HUDEP-2 (cell line): ENCODE data around the gene TP53I13.

Source experiments
- DNase-seq, 76 experiments: peaks; one replicate each; lab custom pipeline; 2025; ENCODE audit not compliant: unreplicated experiment in 76 of 76; lab: John Stamatoyannopoulos, UW

TP53I13 gene

DNA sequence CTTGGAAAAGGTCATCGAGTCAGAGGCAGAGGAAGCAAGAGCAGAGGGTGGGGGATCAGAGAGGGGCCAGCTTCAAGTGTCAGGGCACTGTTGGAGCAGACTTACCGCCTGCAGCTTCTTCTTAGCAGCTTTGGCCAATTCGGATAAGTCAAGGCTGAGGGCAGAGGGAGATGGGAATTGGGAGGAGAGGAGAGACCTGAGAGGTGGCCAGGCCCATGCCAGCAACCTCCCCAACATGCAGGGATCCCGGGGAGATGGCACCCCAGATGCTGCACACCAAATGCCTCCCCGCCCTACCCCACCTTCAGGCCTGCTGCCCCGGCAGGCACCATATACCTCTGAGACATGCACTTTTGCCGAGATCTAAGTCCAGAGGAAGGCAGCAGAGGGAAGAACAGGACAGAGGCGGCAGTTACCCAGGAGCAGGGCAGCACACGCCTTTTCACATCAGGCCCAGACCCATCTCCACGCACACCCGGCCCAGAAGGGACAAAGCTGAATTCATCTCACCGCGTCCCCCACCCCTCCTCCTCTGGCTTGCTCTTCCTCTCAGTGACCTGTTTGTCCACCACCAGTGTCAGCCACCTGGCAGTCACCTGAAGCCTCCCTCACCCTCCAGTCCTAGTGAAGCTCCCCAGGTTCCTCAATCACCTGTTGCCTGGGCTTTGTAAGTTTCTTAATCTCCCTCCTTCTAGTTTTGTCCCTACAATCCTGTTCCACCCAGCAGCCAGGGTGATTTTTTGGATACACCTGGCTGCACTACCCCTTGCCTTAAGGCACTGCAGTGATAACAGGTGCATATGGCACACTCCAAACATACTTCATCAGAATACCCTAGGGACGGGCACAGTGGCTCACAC lies 10.4 kb downstream of the TP53I13 start:
- no peak for DNase-seq

DNA sequence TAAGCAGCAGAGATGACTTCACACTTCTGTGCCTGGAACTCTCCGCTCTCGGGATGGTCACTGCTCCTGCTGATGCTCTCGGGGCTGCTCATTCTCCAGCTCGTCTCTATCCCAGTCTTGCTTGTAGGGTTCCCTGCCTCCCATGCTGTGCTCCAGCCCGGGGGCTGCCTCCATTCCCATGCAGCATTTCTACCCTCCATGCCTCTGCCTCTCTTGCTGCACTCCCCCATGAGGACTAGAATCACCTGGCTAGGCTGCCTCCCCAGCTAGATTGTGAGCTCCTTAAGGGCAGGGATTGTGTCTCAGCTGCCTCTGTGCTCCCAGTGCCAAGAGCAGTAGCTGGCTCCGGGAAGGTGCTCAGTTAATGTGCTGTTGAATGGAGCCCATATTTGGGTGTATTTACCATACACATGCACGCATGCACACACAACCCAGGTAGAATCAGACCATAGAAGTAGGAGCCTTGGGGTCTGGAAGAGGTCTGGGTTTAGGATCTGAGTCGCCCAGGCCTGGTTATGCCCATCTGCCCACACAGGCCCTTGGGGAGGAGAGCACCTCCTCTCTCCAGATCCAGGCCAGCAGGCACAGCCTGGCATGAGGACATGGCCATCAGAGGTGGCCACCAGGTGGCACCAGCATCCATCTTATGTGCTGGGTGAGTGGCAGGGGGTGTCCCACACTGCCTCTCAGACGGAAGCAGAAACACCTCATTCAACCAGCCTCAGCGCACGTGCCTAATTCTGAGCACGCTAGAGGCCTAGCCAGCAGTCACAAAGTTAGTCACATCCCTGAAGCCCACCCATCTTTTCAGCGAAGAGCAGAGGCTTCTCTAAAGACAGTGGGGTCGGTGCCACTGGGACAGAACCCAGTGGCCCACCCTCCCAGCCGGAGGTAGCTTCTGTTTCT lies 11.6 kb downstream of the TP53I13 start:
- DNase-seq: peak in 70 of 76 experiments; percentile 11 to 87 (median 69)

DNA sequence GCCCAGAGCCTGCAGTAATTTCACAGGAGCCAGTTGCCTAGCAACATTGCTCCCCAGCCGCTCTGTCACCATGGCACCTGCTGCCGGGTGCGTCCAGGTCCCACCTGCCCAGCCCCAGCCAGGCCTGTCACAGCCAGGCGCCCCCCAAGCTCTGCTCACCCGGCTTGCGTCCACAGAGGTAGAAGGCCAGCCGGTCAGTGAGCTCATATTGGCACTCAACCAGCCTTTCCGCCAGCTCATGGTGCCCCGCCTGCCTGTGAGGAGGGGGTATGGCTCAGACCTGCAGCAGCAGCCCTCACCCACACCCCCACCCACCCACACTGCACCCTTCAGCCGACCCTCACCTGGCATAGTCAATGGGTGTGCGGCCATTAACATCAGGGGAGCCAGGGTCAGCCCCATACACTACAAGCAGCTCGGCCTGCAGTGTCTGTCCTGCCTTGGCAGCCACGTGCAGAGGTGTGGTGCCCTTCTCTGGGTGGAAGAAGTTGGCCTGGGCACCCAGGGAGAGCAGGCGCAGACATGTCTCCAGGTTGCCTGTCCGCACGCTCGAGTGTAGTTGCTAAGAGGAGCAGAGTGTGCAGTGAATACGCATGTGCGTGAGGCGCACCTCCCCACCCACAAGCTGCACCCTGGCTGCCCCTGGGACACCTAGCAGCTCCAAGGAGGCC lies 13.2 kb downstream of the TP53I13 start:
- no peak for DNase-seq

DNA sequence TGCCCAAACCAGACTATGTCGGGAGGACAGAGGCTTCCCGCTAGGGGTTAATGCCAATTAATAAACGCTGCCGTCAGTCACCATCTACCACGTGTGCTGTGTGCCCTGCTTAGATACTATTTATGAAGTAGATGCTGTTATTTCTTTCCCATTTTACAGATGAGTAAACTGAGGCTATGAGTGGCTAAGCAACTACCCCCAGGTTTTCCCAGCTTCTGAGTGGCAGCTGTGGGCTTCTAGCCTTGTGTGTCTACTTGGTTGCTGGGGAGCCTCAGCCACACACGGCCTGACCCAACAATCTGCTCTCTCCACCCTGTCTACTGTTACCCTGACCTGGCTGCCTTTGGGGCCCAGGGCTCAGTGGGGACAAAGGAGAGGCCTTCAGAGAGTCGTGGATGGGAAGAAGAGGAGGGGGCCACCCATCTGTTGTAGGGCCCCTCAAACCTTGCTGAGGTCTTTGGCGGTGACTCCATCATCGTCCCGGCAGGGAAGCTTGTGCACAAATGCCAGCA lies 13.8 kb downstream of the TP53I13 start:
- no peak for DNase-seq

DNA sequence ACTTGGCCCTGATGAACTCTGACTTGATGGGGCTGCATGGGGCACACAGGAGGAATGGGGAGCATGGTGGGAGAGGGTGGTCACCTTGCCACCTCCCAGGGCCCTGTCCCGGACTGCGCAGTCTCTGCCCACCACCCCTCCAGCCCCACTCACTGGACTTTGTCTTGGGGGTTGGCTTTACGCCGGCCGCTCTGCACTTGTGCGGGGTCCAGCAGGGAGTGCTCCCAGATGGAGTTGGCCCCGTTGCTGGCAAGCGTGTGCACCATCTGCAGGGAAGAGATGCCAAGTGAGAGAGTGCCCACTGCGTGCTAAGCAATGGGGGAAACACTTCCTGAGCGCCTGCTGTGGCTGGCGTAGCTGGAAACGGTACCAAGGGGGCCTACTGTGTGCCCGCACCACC lies 14.3 kb downstream of the TP53I13 start:
- DNase-seq: no peak

DNA sequence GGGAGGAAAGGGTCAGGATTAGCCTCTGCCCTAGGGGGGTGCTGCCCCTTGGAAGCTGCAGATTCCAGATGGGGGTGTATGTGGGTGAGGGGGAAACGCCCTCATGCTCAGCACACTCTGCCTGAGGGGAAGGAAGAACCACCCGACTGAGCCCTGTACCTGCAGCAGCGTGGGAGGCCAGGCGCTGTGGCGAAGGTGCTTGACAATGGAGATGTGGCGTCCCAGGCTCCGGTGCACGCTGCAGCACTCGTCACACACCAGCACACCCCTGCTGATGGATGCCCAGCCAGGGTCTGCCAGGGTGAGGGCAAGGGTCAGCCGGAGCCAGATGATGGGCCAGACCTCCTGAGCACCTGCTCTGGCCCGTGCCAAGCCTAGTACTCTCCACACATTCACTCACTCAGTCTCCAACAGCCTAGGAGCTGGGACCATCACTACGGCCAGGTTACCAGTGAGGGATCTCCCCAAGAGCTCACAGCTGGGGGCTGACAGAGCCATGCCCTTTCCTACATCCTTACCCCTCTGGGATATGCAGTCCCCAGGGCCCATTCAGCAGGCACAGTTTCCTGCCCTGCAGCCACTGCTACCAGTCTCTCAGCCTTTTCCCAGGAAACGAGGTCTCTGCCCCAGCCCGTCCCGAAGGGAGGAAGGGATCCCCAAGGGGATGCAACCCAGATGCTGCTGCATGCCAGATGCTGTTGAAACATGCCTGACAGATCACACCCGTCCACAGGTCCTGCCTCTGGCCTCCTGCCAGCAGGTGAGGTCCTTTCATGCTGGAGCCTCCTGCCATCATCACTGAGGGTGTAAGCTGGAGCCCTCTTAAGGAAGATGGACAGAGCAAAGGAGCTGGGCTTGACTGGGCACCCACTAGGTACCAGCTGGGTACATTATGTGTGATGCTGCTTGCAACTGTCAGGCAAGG lies 15.1 kb downstream of the TP53I13 start:
- no peak for DNase-seq

DNA sequence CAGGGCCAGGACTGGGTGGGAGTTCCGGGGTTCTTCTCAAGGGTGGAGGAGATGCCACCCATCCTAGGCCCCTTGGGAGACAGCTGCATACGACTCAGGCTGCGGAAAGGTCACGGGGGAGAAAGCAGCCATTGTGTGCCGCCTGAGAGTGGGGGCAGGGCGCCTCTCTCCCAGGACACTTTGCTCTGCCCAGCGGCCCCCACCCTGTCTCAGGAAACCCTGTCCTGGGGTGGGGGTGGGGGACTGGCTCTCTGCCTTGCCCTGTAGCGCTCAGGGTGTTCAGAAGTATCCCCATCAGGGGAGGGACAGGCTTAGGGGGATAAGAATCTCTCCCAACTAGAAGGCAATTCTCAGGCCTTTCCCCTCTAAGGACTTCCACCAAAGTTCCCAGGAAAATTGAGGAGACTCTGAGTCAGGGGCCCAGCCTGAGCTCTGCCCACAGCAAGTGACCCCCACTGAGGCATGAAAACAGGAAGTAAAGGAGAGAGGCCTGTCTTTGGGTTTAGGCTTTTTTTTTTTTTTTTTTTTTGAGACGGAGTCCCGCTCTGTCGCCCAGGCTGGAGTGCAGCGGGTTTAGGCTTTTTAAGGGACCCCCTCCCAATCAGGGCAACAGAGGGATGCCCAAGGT lies 16.1 kb downstream of the TP53I13 start:
- no peak for DNase-seq

DNA sequence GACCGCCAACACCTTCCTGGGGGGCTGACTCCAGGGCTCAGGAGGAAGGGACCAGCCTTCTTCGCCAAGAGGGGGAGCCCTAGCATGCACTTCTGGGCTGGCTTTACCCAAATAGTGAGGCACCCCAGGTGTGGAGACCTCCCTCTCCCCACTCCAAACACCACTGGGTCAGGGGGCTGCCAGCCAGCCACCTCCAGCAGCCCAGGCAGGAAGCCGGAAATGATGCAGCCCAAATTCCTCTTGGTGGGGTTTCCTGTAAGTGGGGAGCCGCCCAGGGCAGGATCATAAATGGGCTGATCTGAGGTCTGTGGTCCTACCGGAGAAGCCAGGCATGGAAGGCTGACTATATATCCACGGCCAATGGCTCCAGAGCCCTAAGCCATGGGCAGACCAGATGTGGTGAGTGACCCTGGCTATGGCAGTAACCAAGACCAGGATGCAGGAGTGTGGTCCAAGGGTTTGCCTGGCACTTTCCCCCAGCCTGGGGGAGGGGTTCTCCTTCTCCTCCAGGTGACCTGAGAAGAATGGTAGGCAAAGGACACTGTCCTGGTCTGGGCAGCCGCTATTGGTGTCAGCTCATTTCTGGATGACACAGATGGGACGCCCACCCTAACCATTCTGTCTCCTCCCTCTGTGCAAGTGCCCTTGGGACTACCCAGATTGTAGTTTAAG lies 16.7 kb downstream of the TP53I13 start:
- peak in 1 of 76 experiments; percentile 9 for DNase-seq

DNA sequence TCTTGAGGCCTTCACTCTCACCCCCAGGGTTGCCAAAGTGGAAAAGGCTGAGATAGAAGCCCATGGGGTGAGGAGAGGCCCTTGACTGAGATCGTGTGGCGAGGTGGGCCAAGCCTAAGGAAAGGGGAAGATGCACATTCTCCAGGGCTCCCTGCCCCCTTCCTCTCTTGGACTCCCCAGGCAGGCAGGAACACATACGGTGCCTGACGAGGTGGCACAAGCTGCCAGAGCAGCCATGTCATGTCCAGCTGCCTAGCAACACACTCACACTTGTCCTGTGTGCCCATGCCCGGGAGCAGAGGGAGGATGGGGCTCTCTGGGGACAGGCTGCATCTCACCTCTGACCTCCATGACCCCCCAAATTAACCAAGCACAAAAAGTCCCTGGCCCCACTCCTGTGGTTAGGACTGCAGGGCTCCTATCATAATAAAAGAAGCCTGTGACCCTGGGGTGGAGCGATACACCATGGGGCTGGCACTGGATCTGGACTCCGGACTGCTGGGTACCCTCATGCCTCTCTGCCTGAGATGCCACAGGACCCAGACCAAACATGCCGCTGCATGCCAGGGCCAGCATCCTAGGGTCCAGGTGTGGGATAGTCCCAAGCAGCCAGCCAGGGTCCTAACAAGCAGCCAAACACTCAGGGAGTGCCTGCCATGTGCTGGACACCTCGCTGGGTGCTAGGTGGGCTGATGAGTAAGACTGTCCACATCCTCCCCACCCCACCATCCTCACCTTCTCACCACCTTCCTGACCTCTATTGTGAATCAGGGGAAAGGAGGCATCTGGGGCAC lies 18.4 kb downstream of the TP53I13 start:
- DNase-seq: no peak

DNA sequence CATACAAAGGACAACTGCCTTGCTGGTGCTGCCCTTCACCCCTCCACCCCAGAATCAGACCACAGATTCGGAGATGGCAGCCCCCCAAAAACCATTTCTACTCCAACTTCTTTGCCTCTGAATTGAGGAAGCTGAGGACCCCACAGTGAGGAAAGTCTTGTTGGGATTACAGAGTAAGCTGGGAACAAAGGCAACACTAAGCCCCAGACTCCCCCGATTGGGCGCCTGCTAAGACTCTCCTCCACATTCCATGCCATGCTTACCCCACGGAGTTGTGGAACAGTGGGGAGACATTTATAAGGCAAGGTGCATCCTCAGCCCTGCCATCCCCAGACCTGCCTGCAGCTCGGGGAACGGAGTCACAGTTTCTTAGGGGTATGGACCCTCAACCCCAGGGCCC lies 19.1 kb downstream of the TP53I13 start:
- no peak for DNase-seq

DNA sequence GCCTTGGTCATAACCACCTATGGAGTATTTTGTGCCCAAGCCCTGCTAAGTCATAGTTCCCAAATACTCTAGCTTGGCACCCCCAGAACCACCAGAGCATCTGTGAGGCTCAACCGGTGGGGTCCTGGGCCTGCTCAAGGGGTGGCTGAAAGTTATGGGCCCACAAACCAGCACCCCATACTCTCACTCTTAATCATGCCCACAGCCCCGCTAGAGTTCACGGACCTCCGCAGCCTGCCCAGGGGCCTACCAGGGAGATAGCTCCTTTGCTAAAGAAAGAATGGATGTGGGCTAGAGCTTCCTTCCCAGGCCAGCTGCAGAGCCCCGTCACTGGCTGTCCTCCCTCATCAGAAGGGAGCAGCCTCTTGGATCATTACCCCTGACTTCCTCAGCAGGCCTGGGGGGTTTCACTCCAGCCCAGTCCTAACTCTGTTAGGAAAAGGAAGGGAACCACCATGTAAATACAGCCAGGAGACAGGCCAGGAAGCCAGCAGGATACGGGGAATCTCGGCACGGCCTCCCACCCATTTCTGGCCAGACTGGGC lies 19.6 kb downstream of the TP53I13 start:
- DNase-seq: no peak

DNA sequence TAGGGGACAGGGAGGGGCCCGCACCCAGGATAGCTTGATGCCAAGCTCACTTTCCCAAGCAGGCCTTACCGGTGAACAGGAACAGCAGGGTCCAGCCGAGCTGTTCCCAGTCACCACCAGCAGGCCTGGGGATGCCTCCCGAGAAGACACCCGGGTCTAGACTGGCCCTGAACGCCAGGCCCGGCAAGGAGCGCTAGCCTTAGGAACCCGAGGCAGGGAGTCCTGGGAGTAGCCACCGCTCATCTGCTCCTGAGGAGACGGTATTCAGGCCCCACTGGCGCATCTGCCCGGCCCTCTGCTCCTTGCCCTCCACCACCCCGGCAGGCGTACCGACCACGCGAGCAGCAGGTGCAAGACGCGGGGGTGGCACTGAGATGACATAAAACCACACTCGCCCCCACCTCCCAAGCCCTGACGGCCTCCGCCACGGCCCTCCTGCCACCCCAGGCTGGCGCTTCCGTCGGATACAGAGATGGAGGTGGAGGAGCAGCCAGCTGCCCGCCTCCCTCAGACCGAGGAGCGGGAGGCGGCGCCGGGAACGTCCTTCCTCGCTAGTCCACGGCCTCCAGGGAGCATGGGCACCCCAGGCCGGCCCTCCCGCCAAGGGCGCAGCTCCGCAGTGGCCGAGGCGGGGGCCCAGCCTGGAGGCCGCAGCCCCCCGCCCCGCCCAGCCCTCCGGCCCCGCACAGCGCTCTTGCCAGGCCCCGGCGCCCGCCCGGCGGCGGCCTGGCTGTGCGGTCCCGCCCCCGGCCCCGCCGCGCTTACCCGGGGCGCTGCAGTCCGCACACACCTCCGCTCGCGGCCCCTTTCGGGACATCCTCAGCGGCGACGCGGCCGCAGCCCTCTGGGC lies 20.3 kb downstream of the TP53I13 start:
- DNase-seq: peak in 7 of 76 experiments; percentile 7 to 26 (median 20)

DNA sequence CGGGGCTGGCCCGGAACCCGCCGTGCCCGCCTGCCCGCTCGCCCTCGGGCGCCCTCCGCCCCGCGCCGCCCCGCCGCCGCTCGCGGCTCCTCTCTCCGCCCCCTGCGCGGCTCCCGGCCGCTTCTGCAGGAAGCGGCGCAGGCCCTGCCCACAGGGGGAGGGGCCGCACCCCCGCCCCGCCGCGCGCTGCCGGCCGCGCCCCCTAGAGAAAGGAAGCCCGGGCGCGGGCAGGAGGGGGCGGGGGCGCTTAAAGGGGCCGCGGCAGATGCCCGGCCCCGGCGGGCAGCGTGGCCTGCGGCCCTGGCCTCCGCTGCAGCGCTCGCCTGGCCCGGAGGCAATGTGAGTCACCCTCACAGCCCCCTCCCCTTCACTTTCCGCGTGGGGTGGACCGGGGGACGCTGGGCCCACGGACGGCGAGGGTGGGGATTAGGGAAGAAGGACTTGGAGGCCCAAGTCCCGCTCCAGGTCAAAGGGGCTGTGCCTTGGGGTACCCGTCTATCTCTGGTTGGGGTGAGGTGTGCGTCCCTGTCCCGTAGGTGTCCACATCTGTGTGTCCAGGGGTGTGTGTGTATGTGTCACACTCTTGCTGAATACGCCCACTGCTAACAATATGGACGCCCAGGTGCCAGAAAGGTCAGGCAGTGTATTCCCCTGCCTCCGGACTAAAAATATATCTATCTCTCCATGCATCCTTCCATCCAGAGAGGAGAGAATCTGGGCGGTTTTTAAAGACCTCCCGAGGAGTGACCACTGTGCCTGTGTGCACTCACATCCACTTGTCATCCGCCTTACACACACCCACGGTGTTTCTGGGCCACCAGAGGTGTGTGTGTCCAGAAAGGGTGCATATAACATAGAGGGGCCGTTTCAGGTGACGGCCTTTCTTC lies 21.3 kb downstream of the TP53I13 start, which contains the start of gene GIT1:
TSS of gene GIT1 (minus strand) at position 125 of the 887 bp plus-strand sequence. CDS start 270 bp downstream, outside the sequence.
- DNase-seq: peak in 66 of 76 experiments; percentile 10 to 82 (median 61)

DNA sequence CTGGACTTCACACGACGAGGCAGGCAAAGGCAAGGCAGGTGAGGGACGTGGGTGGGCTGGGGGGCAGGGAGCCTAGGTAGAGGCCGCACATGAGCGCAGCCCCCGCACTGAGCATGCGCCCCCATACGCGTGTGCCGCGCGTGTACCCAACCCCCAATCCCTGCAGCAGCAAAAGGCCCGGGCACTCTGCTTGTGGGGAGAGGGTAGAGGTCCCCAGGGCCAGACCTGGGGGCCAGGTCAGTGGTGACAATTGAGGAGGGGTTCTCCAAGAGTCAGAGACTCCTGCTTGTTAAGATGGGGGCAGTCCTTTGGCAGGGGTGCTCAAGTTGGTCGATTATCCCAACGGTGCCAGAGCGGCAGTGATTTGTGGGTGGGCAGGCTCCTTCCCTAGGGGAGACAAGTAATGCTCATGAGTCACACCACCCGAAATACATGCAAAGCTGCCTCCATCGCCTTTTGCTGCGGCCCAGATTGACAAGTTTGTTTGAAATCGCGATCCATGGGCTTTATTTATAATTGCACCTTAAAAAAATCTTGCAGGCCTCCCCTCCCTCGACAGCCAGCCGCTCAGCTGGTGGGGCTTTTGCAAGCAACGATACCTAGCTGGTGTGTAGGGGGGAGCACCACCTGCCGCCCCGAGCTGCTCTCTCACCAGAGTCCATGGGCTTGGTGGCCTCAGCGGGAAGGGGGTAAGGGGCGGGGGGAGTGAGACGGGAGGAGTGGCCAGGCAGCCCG lies 22.1 kb downstream of the TP53I13 start:
- DNase-seq: peak in 7 of 76 experiments; percentile 15 to 57 (median 38)
